GM21619 (cell line): ENCODE data around the gene NANOS3.
"Not testable (repeated sequence)": the region's sequence is repeated elsewhere in the genome, so short reads cannot be mapped to it uniquely, and the experiment has no call there.

ENCODE experiments used
- ATAC-seq: cut with Tn5 transposase; IDR thresholded peaks from one replicate; pipeline ENCODE4 v1.9.1; 2021; ENCODE audit not compliant: unreplicated experiment

NANOS3 gene

GRCh38 chr19:13843104-13843921 is 33.6 kb upstream of the NANOS3 start:
- ATAC-seq = no peak

- no peak for ATAC-seq
Measured at GRCh38 chr19:13844130-13844631, 32.8 kb upstream of the NANOS3 start.

- ATAC-seq = peak; percentile 46
Measured at GRCh38 chr19:13846557-13847406, 30.2 kb upstream of the NANOS3 start.

- ATAC-seq = peak; percentile 11
Measured at GRCh38 chr19:13847407-13848339, 29.3 kb upstream of the NANOS3 start.

- ATAC-seq = no peak
Measured at GRCh38 chr19:13848340-13848677, 28.6 kb upstream of the NANOS3 start.

- no peak for ATAC-seq
Measured at GRCh38 chr19:13848798-13849676, 27.9 kb upstream of the NANOS3 start.

GRCh38 chr19:13849991-13850909 is 26.7 kb upstream of the NANOS3 start:
- no peak for ATAC-seq

- ATAC-seq = no peak
Measured at GRCh38 chr19:13850910-13851733, 25.8 kb upstream of the NANOS3 start.

- not testable (repeated sequence) for ATAC-seq
Measured at GRCh38 chr19:13851734-13852114, 25.2 kb upstream of the NANOS3 start.

- not testable (repeated sequence) for ATAC-seq
Measured at GRCh38 chr19:13852171-13852707, 24.7 kb upstream of the NANOS3 start.

GRCh38 chr19:13856497-13856896 is 20.4 kb upstream of the NANOS3 start:
- no peak for ATAC-seq

GRCh38 chr19:13859361-13859880 is 17.5 kb upstream of the NANOS3 start:
- ATAC-seq = no peak

GRCh38 chr19:13860679-13861391 is 16.1 kb upstream of the NANOS3 start:
- ATAC-seq = no peak

GRCh38 chr19:13861392-13861713 is 15.6 kb upstream of the NANOS3 start:
- ATAC-seq = peak; percentile 28

GRCh38 chr19:13861714-13862531 is 15.0 kb upstream of the NANOS3 start:
- ATAC-seq = peak; percentile 66

- no peak for ATAC-seq
Measured at GRCh38 chr19:13864046-13864666, 12.8 kb upstream of the NANOS3 start.
